A549 (cell line): ENCODE measurements around the gene TMEM108. TPM values are rescaled to one million over a fixed set of nuclear protein-coding genes. Genes with fewer than 3 reads are reported as not detected.

ENCODE experiments used
- ATAC-seq, 2 experiments: fragments of 200-7000 bp in 1 of 2; fragments of >200 bp in 1 of 2; cut with Nextera tagmentation in 1 of 2; cut with Tn5 transposase in 1 of 2; 3 replicates each; pipeline versions ENCODE4 v1.8.0 to v1.9.1; 2018 to 2020; ENCODE audit warnings: mild to moderate bottlenecking in 1 of 2, moderate library complexity in 1 of 2
- CTCF ChIA-PET: fragments of 300-600 bp; sonication (Branson Sonifier 250); formaldehyde crosslinking; extraction: SDS; loops from one replicate; lab custom pipeline; 2021; ENCODE audit warnings: antibody characterized with exemption, inconsistent platforms; lab: Yijun Ruan, JAX
- POLR2A ChIA-PET: fragments of 350-600 bp; formaldehyde crosslinking; extraction: SDS; loops from one replicate; lab custom pipeline; 2021; ENCODE audit warnings: antibody characterized with exemption, inconsistent platforms; lab: Yijun Ruan, JAX
- DNase-seq, 2 experiments: peaks; one replicate each; pipeline versions ENCODE4 v3.0.0 to v3.0.0-alpha.2; 2011 to 2016; ENCODE audit warnings: low read depth in 1 of 2, low spot score in 1 of 2
- FAIRE-seq: peaks from 2 replicates; lab custom pipeline; 2011; peaks lifted over from hg19 to GRCh38; lab: Jason Lieb, UNC
- H3K27ac ChIP-seq, 2 experiments: fragments of >200 bp; sonication (Bioruptor Twin); formaldehyde crosslinking; 3 replicates each; pipeline ENCODE4 v1.5.1; 2016 to 2017
- H3K4me1 ChIP-seq: fragments of >200 bp; sonication (Bioruptor Twin); formaldehyde crosslinking; 3 replicates; pipeline ENCODE4 v1.6.1; 2016
- H3K4me2 ChIP-seq: fragments of >200 bp; sonication (Bioruptor Twin); formaldehyde crosslinking; 3 replicates; pipeline ENCODE4 v1.6.1; 2016
- H3K4me3 ChIP-seq: fragments of >200 bp; sonication (Bioruptor Twin); formaldehyde crosslinking; 3 replicates; pipeline ENCODE4 v1.5.1; 2016
- H3K9me3 ChIP-seq: fragments of >200 bp; sonication (Bioruptor Twin); formaldehyde crosslinking; 3 replicates; pipeline ENCODE4 v1.6.1; 2016
- ATOH8 ChIP-seq: fragments of 250-450 bp; sonication (Bioruptor Pico); IDR thresholded peaks from 2 replicates; pipeline ENCODE4 v1.5.0; 2020; ENCODE audit warnings: low read depth, mild to moderate bottlenecking, moderate library complexity
- BCL3 ChIP-seq: fragments of >200 bp; sonication (Bioruptor Twin); formaldehyde crosslinking; IDR thresholded peaks from 3 replicates; pipeline ENCODE4 v1.6.1; 2016
- EHMT2 ChIP-seq: fragments of 200-600 bp; sonication (generic); IDR thresholded peaks from 2 replicates; pipeline ENCODE4 v1.6.1; 2016; ENCODE audit warnings: antibody characterized with exemption, low read depth, mild to moderate bottlenecking, moderate library complexity
- FOSL2 ChIP-seq, 2 experiments: fragments of 450-650 bp in 1 of 2; fragments of >200 bp in 1 of 2; sonication (Bioruptor Twin) in 1 of 2; formaldehyde crosslinking; IDR thresholded peaks; 2 replicates each; pipeline versions ENCODE4 v1.5.0 to v1.6.1; 2016 to 2020; ENCODE audit warnings: mild to moderate bottlenecking in 1 of 2, moderate library complexity in 1 of 2
- FOXS1 ChIP-seq: fragments of 250-450 bp; sonication (Bioruptor Pico); IDR thresholded peaks from 2 replicates; pipeline ENCODE4 v1.5.0; 2020; ENCODE audit warnings: mild to moderate bottlenecking, moderate library complexity
- HEYL ChIP-seq: fragments of 250-450 bp; sonication (Bioruptor Pico); IDR thresholded peaks from 2 replicates; pipeline ENCODE4 v1.8.0; 2021; ENCODE audit warnings: mild to moderate bottlenecking, moderate library complexity
- HOXB13 ChIP-seq: fragments of 250-450 bp; sonication (Bioruptor Pico); IDR thresholded peaks from 2 replicates; pipeline ENCODE4 v1.5.0; 2020; ENCODE audit warnings: low read depth, mild to moderate bottlenecking, moderate library complexity
- HOXB5 ChIP-seq: fragments of 250-450 bp; sonication (Bioruptor Pico); IDR thresholded peaks from 2 replicates; pipeline ENCODE4 v1.5.0; 2020; ENCODE audit warnings: mild to moderate bottlenecking, moderate library complexity
- KDM5A ChIP-seq: fragments of 200-600 bp; sonication (generic); IDR thresholded peaks from 2 replicates; pipeline ENCODE4 v1.6.1; 2016; ENCODE audit warnings: antibody characterized with exemption, mild to moderate bottlenecking
- NR3C1 ChIP-seq: fragments of >200 bp; sonication (Bioruptor Twin); formaldehyde crosslinking; IDR thresholded peaks from 3 replicates; pipeline ENCODE4 v1.6.1; 2017
- PBX3 ChIP-seq: IDR thresholded peaks from 2 replicates; pipeline ENCODE4 v1.6.1; 2012
- POLR2A ChIP-seq: IDR thresholded peaks from 2 replicates; pipeline ENCODE4 v1.6.1; 2012; ENCODE audit warnings: mild to moderate bottlenecking, low read length
- RARB ChIP-seq: fragments of 250-450 bp; sonication (Bioruptor Pico); IDR thresholded peaks from 2 replicates; pipeline ENCODE4 v1.8.0; 2021; ENCODE audit warnings: mild to moderate bottlenecking, moderate library complexity
- REST ChIP-seq: fragments of 200-600 bp; sonication (generic); IDR thresholded peaks from 2 replicates; pipeline ENCODE4 v1.6.1; 2016; ENCODE audit warnings: antibody characterized with exemption, mild to moderate bottlenecking, moderate library complexity
- RFX5 ChIP-seq: fragments of 450-650 bp; IDR thresholded peaks from 2 replicates; pipeline ENCODE4 v1.7.1; 2014; ENCODE audit warnings: antibody characterized with exemption, mild to moderate bottlenecking, moderate library complexity
- WGBS: methylation state at CpG from one replicate; pipeline ENCODE4 v1.1.6; 2017; ENCODE audit errors: missing lambda C conversion rate; 5-methylcytosine and 5-hydroxymethylcytosine counted together
- polyA plus RNA-seq, 4 experiments: library from polyadenylated mRNA; depleted of rRNA in 3 of 4; stranded (reverse); fragments of >200 nt; fragmentation: RNase III in 1 of 4; extraction: RNeasy Plus Mini Kit Qiagen cat#74134 plus additional on column Dnase treatment in 1 of 4; gene quantifications; 2 replicates in 3 of 4; 3 replicates in 1 of 4; pipeline ENCODE4 v1.2.3, GENCODE V29; 2011 to 2017
- TF ChIP-seq, protein P1 (sequence below): fragments of 150-350 bp; IDR thresholded peaks from 2 replicates; pipeline ENCODE4 v1.6.1; 2014; ENCODE audit warnings: low read depth, mild to moderate bottlenecking, low read length
- TF ChIP-seq, protein P2 (sequence below): IDR thresholded peaks from 2 replicates; pipeline ENCODE4 v1.6.1; 2012

Gene TMEM108
- polyA plus RNA-seq, 2 of the 4 experiments (the other 2 are of a cell fraction) = not detected

DNA sequence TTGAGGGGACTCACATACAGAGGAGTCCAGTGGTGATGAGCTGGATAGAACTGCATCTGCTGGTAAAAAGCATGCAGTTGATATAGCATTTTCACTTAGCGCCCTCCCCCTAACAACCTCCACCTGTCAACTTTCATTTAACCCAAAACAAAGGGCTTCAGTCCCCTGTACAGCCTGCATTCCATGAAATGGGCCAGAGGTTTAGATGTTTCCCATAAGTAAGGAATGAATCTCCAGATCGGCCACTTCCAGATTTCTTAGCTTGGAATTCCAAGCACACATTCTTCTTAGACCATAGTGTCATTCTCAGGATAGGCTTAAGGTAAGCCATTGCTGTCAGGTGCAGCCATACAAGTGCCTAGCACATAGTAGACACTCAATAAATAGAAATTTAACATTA, 328.7 kb downstream of the TMEM108 start (continued):
- TF ChIP-seq, protein P1, sequence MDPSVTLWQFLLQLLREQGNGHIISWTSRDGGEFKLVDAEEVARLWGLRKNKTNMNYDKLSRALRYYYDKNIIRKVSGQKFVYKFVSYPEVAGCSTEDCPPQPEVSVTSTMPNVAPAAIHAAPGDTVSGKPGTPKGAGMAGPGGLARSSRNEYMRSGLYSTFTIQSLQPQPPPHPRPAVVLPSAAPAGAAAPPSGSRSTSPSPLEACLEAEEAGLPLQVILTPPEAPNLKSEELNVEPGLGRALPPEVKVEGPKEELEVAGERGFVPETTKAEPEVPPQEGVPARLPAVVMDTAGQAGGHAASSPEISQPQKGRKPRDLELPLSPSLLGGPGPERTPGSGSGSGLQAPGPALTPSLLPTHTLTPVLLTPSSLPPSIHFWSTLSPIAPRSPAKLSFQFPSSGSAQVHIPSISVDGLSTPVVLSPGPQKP = no peak
- TF ChIP-seq HOXB13 (CRISPR knock-in tag) (no peak), FOSL2 (IDR thresholded peaks at IDR 0.05) (no peak), FOSL2 (CRISPR knock-in tag; IDR thresholded peaks at IDR 0.05) (no peak), HOXB5 (no peak), KDM5A (no peak), RARB (no peak), ATOH8 (CRISPR knock-in tag) (no peak), BCL3 (no peak), EHMT2 (no peak), HEYL (no peak)

DNA sequence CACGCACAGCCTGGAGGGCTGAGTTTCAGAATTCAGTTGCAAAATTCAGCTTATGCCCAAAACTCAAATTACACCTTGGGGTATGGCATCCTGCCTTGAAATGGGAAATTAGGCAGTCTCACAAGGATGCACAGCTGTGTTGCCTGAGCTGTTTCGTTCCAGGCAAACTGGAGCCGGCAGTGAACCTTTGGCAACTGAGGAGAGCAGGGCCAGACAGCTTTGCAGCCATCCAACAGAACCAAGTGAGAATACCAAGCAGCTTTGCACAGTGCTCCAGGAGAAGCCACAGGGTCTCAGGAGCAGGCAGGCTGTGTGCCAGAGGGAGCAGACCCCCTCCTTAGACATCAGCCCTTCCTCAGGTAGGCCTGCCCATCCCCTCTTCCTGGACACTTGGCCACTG, 329.2 kb downstream of the TMEM108 start:
- no peak overlapping the region for H3K27ac ChIP-seq
- ChIA-PET CTCF (interaction anchor here (0.9 kb wide), 1 partner anchor 10 kb away, joined by 3 read pairs; no protein-coding TSS in a partner anchor), POLR2A (no interaction called here)
- no peaks in the 10 kb centered on the region for H3K9me3 ChIP-seq
- no peak overlapping the region for H3K4me3 ChIP-seq
- ATAC-seq = no peak
- 10% methylated on average over 3 of the region's 3 CpGs for WGBS
- TF ChIP-seq POLR2A (no peak), PBX3 (no peak), RFX5 (no peak)
- FAIRE-seq = no peak
- H3K4me1 ChIP-seq = no peaks in the 10 kb centered on the region
- H3K4me2 ChIP-seq = no peak overlapping the region
- no peak for DNase-seq

GRCh38 chr3:133367956-133368355, 329.8 kb downstream of the TMEM108 start:
- ATAC-seq = no peak
- TF ChIP-seq NR3C1 = no peak
- no peak for TF ChIP-seq REST
- TF ChIP-seq, protein P2, sequence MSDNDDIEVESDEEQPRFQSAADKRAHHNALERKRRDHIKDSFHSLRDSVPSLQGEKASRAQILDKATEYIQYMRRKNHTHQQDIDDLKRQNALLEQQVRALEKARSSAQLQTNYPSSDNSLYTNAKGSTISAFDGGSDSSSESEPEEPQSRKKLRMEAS = no peak
- TF ChIP-seq FOXS1 (CRISPR knock-in tag) = no peak
- DNase-seq = no peak
- H3K9me3 ChIP-seq = no peaks in the 10 kb centered on the region
- no peak overlapping the region for H3K4me3 ChIP-seq
- no peak overlapping the region for H3K27ac ChIP-seq
- no CpG with 5 or more reads among the region's 1 CpG for WGBS
- CTCF ChIA-PET = interaction anchor here (0.9 kb wide), 1 partner anchor 9 kb away, joined by 3 read pairs; no protein-coding TSS in a partner anchor
- H3K4me1 ChIP-seq = no peaks in the 10 kb centered on the region
- POLR2A ChIA-PET = no interaction called here
- no peak overlapping the region for H3K4me2 ChIP-seq
- no peak for FAIRE-seq
